Measurements from ENCODE around the gene LRRC3C.

The LRRC3C gene

DNA sequence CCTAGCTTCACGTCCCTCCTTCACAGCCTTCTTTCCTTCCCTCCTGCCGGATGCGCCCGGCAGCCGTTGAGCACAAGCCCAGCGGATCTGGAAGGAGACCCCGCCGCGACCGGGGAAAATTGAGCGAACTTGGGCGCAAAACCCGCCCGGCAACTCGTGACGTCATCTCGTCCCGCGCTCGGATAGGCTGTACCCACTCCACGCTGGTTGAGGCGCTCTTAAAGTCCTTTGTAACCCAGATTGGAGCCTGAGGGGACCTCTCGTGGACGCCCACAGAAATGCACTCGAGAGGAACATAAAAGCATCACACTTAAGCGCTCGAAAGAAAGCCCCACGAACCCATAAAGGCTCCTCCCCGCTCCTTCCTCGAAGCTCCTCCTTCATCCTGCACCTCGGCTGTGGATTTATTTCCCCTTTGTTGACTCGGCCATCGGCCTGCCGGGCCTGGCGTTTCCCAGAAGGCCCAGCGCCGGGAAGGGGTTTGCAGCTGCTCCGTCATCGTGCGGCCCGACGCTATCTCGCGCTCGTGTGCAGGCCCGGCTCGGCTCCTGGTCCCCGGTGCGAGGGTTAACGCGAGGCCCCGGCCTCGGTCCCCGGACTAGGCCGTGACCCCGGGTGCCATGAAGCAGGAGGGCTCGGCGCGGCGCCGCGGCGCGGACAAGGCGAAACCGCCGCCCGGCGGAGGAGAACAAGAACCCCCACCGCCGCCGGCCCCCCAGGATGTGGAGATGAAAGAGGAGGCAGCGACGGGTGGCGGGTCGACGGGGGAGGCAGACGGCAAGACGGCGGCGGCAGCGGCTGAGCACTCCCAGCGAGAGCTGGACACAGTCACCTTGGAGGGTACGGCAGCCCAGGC, 53.0 kb downstream of the LRRC3C start, which contains the start of gene PSMD3:
Gene PSMD3, plus strand, starts transcription at position 457 of the 856 bp plus-strand sequence. Its CDS starts 164 bp downstream, at position 621.
- peak; percentile 97 for DNase-seq

DNA sequence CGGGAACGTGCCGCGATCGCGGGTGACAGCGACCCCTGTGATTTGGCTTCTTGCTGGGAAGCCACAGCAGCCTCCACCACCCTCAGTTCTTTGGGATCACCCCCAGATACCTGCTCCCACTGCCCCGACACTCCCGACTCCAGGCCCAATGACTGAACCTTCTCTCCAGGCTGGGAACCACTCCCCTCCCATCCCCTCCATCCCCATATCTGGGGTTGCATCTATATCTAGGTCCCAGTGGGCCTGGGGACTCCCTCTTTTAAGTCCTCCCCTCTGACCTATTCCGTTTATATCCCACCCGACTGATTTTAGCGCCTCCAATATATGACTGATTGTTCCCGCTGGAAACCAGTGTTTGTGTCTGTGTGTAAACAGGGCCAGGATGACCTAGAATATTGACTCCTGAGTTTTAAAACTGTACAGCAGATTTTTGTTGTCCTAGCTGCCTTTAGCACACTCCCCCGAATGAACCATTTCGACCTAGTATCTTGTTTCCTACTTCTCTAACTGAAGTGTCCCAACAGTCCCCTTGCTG, 53.7 kb downstream of the LRRC3C start:
- DNase-seq = no peak

DNA sequence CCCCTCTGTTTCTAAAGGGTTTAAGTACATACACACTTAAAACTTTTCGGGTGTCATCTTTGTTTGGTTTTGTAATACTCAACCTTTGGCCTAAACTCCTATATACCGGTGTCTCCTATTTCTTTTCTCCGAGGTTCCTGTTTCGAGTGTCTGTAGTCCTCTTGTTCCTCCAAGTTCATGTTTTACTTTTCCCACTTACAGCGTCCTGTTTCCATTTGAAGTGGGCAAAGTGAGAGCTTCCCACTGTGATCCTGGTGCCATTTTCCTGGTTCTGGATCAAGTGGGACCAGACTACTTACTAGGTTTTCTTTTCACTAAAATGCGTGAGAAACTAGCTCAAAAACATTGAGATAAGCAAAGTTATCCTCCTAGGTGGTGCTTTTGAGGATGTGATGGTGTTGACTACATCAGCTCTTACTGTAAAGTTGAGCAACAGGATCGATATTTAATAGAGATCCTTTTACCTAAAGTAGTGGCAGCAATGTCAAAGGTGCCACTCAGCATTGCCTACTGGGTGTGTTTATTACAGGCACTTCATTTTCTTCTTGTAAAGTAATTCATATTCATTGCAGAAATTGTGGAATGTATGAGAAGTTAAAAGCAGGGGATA, 54.3 kb downstream of the LRRC3C start:
- DNase-seq = no peak

DNA sequence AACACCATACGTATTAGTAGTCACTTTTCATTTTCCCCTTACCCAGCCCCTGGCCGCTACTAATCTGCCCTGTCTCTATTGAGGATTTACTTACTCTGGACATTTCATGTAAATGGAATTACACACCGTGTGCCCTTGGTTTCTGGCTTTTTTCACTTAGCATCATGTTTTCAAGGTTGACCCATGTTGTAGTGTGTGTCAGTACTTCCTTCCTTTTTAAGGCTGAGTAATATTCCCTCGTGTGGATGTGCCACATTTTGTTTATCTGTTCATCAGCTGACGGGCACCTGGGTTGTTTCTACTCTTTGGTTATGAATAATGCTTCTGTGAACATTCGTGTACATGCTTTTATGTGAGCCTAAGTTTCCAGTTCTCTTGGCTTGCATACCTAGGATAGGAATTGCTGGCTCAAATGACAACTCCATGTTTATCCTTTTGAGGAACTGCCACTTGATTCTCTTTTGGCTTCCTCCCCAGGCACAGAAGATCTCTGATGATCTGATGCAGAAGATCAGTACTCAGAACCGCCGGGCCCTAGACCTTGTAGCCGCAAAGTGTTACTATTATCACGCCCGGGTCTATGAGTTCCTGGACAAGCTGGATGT, 60.8 kb downstream of the LRRC3C start:
- no peak for DNase-seq

DNA sequence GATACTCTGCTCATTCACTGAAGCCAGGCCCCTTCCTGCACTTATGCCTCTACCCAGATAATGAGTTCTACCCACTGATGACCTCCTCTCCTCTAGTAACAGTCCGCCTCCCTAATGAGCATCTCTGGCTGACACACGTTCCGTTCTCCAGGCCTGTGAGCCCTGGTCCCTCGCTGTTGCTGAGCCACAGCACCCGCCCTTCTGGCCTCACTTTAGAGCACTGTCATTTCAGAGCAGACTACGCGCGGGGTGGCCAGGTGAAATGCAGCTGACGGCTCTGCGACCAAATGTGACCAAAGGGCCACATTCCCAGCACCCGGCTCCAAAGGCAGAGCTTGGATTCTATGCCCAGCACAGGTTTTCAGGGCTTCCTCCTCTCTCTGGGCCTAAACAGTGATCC, 66.9 kb downstream of the LRRC3C start:
- no peak for DNase-seq
